Fibroblast of skin of right quadriceps (primary cell): ENCODE data around the gene ANAPC16.
"Not testable (repeated sequence)": the region's sequence is repeated elsewhere in the genome, so short reads cannot be mapped to it uniquely, and the experiment has no call there.

Experiments used
- DNase-seq: peaks from one replicate; pipeline ENCODE4 v3.0.0-alpha.2; 2013

ANAPC16 gene

GRCh38 chr10:72218325-72218724 is 2.5 kb downstream of the ANAPC16 start:
- DNase-seq: no peak

GRCh38 chr10:72218726-72219125 is 2.9 kb downstream of the ANAPC16 start:
- no peak for DNase-seq

- DNase-seq: no peak
Measured at GRCh38 chr10:72219235-72219814, 3.5 kb downstream of the ANAPC16 start.

GRCh38 chr10:72220637-72221036 is 4.8 kb downstream of the ANAPC16 start:
- no peak for DNase-seq

GRCh38 chr10:72221278-72221677 is 5.5 kb downstream of the ANAPC16 start:
- DNase-seq: no peak

GRCh38 chr10:72223743-72224101 is 7.9 kb downstream of the ANAPC16 start:
- no peak for DNase-seq

GRCh38 chr10:72224191-72224590 is 8.4 kb downstream of the ANAPC16 start:
- not testable (repeated sequence) for DNase-seq

GRCh38 chr10:72226418-72227027 is 10.7 kb downstream of the ANAPC16 start:
- DNase-seq: no peak

- no peak for DNase-seq
Measured at GRCh38 chr10:72227826-72228225, 12.0 kb downstream of the ANAPC16 start.

GRCh38 chr10:72228318-72228751 is 12.5 kb downstream of the ANAPC16 start:
- DNase-seq: no peak

GRCh38 chr10:72229261-72230251 is 13.7 kb downstream of the ANAPC16 start:
- DNase-seq: no peak

GRCh38 chr10:72233621-72234020 is 17.8 kb downstream of the ANAPC16 start:
- no peak for DNase-seq

- no peak for DNase-seq
Measured at GRCh38 chr10:72234560-72235095, 18.8 kb downstream of the ANAPC16 start.

GRCh38 chr10:72235544-72236279 is 19.9 kb downstream of the ANAPC16 start:
- no peak for DNase-seq

- no peak for DNase-seq
Measured at GRCh38 chr10:72238392-72239175, 22.8 kb downstream of the ANAPC16 start.

- no peak for DNase-seq
Measured at GRCh38 chr10:72239409-72239808, 23.6 kb downstream of the ANAPC16 start.

GRCh38 chr10:72240371-72240770 is 24.6 kb downstream of the ANAPC16 start:
- DNase-seq: no peak

- no peak for DNase-seq
Measured at GRCh38 chr10:72241691-72242252, 26.0 kb downstream of the ANAPC16 start.

- DNase-seq: peak; percentile 52
Measured at GRCh38 chr10:72242675-72243074, 26.9 kb downstream of the ANAPC16 start.

- DNase-seq: peak; percentile 95
Measured at GRCh38 chr10:72243822-72244437, 28.1 kb downstream of the ANAPC16 start.

GRCh38 chr10:72244573-72245038 is 28.8 kb downstream of the ANAPC16 start:
- DNase-seq: no peak
